C1 segment of cervical spinal cord (tissue), 14 donors: Measurements from ENCODE around the gene SUSD5.
"Not testable (repeated sequence)": the region's sequence is repeated elsewhere in the genome, so short reads cannot be mapped to it uniquely, and the experiment has no call there.

Experiments
- DNase-seq, 14 donors: peaks; one replicate each; lab custom pipeline; 2025; lab: John Stamatoyannopoulos, UW

Gene SUSD5

GRCh38 chr3:33115024-33115768, 103.4 kb downstream of the SUSD5 start:
- peak in 12 of 14 donors; percentile 14 to 78 (median 44) for DNase-seq

- no peak for DNase-seq
Measured at GRCh38 chr3:33114622-33115023, 104.0 kb downstream of the SUSD5 start.

GRCh38 chr3:33113772-33114621, 104.6 kb downstream of the SUSD5 start, which contains the start of gene CRTAP:
Gene CRTAP (plus strand): TSS chr3:33114014. CDS start chr3:33114078, 64 bp downstream.
- DNase-seq, result peak; percentile 51 to 93 (median 86)

- no peak for DNase-seq
Measured at GRCh38 chr3:33111581-33111980, 107.0 kb downstream of the SUSD5 start.

GRCh38 chr3:33106854-33107253, 111.8 kb downstream of the SUSD5 start:
- DNase-seq, result not testable (repeated sequence)

- no peak for DNase-seq
Measured at GRCh38 chr3:33105341-33105948, 113.2 kb downstream of the SUSD5 start.

- no peak for DNase-seq
Measured at GRCh38 chr3:33104803-33105202, 113.8 kb downstream of the SUSD5 start.

- DNase-seq, result no peak
Measured at GRCh38 chr3:33103480-33103879, 115.1 kb downstream of the SUSD5 start.

GRCh38 chr3:33103034-33103433, 115.6 kb downstream of the SUSD5 start:
- no peak for DNase-seq

- no peak for DNase-seq
Measured at GRCh38 chr3:33100229-33100628, 118.4 kb downstream of the SUSD5 start.
